ENCODE results near the gene MPHOSPH6.
"Not testable (repeated sequence)": the region's sequence is repeated elsewhere in the genome, so short reads cannot be mapped to it uniquely, and the experiment has no call there.

Gene MPHOSPH6

DNA sequence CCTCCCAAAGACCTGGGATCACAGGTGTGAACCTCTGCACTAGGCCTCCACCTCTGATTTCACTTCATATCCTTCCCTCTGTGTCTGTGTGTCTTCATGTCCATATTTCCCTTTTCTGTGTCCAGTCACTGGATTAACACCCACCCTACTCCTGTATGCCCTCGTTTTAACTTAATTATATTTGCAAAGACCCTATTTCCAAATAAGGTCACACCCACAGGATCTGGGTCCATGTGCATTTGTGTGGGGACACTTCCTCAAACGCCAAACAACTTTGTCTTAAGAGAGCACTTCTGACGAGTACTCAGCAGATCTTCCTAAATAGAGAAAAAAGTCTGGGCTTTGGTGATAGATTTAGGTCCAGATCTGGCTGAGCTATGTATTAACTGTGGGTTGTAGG, 56.3 kb downstream of the MPHOSPH6 start:
- no peak for DNase-seq

DNA sequence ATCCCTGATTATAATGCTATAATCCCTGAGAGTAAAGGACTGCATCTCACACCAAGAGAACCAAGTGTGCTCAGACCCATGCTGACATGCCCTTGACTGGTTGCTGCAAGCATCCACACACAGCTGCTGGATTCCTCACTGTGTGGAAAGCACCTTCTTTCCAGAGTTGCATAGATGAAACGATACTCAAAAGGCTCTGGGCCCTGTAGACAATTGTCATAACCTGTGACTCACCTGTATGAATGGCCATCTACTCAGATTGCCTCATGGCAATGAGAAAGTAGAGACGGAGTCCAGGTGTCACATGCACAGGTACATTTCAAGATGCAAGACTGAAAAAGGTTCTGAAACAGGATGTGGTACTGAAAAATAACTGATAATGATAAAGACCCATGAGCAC, 58.1 kb downstream of the MPHOSPH6 start:
- DNase-seq = no peak

GRCh38 chr16:82109266-82109665, 60.8 kb downstream of the MPHOSPH6 start:
- not testable (repeated sequence) for DNase-seq

DNA sequence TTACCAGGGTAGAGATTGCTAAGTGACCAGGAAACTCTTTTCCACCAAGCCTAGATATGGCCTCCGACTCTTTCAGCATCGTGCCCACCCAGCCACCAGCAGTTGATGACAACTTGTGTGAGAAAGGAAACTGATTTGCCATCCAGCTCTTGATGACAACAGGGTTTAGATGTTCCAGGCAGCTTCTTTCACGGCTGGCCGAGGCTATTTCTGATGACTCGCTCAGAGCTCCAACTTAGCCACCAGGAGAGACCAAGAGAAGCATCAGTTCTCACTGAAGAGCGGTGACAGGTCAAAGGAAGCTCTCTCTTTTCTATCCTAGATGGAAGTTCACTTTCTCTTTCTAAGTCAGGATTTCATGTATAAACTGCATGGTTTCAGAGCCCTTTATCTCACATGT, 61.2 kb downstream of the MPHOSPH6 start:
- DNase-seq = no peak

GRCh38 chr16:82108100-82108499, 61.9 kb downstream of the MPHOSPH6 start:
- no peak for DNase-seq

- DNase-seq = no peak
Measured at GRCh38 chr16:82105107-82105506, 64.9 kb downstream of the MPHOSPH6 start.

Measured in activated naive CD4-positive, alpha-beta T cell (primary cell).